Stimulated activated CD8-positive, alpha-beta memory T cell treated with anti-CD3 and anti-CD28 coated beads, Interleukin-4, amount 100 ng/mL, for 24 hours (primary cell): Measurements from ENCODE around the gene REM1.
"Not testable (repeated sequence)": the region's sequence is repeated elsewhere in the genome, so short reads cannot be mapped to it uniquely, and the experiment has no call there.

Experiments used
- DNase-seq: peaks from one replicate; pipeline ENCODE4 v3.0.0-alpha.2; 2020; ENCODE audit warnings: low read depth

The REM1 gene

DNA sequence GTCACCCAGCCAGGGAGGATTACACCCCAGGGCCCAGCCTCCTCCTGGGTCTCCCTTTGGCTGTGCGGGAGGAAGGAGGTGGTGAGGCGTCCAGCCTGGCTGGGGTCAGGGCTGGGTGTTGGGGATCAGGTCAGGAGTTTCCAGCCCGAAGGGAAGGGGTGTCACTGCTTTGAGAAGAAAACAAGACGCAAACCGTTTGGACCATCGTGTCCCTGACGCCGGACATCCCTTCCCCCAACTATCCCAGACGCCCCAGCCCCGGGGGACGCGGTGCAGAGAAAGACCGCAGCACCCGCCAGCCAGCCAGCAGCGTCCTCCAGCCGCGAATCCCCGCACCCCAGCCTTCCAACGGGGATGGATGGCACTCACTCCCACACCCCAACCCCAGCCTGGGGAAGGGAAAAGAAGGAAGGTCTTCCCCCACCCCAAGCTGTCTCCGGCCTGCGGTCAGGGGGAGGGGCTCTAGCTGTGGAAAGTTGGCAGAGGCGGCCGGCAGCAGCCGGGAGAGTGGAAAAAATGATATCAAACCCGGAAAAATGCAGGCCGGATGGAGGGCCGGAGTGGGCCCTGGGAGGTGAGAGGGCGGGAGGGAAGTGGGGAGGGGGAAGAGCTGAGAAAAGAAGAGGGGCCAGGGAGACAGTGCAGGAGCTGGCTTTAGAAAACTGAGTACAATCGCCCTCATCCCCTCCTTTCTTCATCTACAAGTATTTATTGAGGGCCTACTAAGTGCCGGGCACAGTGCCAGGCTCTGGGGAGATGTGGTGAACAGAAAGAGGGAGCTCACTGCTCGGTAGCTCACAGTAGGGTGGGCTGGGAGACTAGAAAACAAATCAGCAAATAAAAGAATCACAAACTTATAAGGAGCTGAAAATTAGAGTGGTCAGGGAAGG, 10.6 kb downstream of the REM1 start:
- DNase-seq, result no peak

GRCh38 chr20:31488115-31488514, 13.0 kb downstream of the REM1 start:
- DNase-seq, result no peak

GRCh38 chr20:31489152-31489551, 14.1 kb downstream of the REM1 start:
- no peak for DNase-seq

DNA sequence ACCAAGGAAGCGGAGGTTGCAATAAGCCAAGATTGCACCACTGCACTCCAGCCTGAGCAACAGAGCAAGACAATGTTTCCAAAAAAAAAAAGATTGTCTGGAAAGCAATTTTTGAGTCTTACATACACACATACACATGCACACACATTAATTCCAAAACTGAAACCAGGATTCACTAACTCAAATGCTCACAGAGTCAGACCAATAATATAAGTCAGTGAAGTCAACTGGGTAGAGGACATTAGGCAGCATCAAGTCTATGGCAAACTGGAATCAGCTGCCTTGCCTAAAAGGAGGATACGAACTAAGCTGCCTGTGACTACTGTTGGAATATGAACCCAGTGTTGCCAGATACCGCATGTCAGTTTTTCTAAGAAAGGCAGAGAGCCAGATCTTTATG, 15.7 kb downstream of the REM1 start:
- DNase-seq, result no peak

GRCh38 chr20:31494131-31494530, 19.0 kb downstream of the REM1 start:
- DNase-seq, result no peak

GRCh38 chr20:31496761-31497295, 21.7 kb downstream of the REM1 start:
- no peak for DNase-seq

- no peak for DNase-seq
These were observed 22.9 kb downstream of the REM1 start for GRCh38 chr20:31497838-31498540.

DNA sequence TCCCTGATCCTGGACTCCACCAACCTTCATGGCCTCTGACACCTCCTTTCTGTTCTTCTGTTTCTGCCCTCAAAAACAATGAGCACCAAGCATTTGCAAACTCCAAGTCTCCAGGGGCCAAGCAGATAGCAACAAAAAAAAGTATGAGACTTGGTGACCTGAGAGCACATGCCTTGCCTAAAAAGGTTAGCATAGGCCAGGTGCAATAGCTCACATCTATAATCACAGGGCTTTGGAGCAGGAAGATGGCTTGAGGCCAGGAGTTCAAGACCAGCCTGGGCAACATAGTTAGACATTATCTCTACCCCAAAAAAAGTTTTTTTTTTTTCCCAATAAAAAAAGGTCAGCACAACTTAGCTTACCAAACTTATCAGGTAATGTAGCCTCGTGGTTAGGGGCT, 25.4 kb downstream of the REM1 start:
- DNase-seq, result no peak

DNA sequence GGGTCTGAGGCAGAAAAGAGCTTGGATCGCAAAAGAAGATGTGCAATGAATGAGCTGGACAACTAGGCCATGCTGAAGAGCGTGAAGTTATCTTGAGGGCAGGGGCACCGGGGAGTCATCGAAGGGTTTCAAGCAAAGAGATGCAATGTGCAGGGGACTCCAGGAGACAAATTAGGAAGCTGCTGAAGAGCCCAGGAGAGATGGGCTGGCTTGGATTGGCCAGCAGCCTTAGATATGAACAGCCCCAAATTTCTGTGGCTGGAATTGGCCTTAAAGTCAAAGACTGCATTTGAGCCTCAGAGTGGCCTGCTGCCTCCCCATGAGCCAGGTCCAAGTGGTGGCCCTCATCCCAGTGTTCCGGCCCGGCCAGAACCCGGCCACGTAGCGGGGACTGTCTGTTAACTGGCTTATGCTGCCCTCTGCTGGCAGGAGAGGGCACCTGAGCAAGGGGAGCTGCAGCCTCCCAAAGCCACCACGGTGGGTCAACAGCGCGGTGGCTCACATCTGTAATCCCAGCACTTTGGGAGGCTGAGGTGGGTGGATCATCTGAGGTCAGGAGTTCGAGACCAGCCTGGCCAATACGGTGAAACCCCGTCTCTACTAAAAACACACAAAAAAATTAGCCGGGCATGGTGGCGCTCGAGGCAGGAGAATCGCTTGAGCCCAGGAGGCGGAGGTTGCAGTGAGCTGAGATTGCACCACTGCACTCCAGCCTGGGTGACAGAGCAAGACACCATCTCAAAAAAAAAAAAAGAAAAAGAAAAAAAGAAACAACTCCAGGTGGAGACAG, 28.0 kb downstream of the REM1 start:
- peak; percentile 64 for DNase-seq

DNA sequence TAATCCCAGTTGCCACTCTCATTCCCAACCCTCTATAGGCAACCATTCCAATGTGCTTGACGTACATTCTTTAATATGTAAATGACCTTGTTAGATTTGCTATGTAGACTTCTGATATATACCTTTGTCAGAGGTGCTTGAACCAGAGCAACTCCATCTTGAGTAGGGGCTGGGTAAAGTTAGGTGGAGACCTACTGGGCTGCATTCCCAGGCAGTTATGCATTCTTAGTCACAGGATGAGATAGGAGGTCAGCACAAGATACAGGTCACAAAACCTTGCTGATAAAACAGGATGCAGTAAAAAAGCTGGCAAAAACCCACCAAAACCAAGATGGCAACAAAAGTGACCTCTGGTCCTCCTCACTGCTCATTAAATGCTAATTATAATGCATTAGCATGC, 30.8 kb downstream of the REM1 start:
- DNase-seq, result no peak

GRCh38 chr20:31508517-31509244, 33.6 kb downstream of the REM1 start:
- no peak for DNase-seq

DNA sequence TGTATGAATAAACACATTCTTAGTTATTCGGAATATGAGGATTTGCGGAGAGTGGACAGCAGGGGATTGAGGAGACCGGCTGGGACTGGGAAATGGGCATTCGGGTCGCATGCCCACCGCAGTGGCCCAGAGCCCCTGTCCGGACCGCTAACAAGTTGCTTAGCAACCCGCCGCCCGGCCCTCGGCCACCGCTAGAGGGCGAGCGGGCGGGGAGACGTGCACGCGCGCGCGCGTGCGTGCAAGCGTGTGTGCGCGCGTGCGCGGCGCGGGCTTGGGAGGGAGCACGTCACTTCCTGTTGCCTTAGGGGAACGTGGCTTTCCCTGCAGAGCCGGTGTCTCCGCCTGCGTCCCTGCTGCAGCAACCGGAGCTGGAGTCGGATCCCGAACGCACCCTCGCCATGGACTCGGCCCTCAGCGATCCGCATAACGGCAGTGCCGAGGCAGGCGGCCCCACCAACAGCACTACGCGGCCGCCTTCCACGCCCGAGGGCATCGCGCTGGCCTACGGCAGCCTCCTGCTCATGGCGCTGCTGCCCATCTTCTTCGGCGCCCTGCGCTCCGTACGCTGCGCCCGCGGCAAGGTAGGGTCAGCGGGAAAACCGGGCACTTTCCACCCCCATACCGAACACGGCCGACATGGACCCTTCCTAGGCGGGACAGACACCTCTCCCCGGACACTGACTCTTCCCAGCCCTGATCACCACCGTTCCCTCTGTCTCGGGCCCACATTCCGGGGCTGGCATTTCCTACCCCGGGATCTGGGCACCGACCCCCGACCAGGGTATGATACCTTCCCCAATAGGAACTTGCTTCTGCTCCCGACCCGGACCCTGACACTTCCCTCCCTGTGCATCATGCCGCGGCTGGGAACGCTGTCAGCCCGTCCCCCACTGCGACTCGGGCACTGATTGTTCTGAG, 39.3 kb downstream of the REM1 start, which contains the start of gene HM13:
TSS of gene HM13 (plus strand) at position 289 of the 918 bp plus-strand sequence. CDS start at position 399, 110 bp downstream.
- peak; percentile 80 for DNase-seq

- no peak for DNase-seq
These were observed 40.1 kb downstream of the REM1 start for GRCh38 chr20:31515072-31515774.

DNA sequence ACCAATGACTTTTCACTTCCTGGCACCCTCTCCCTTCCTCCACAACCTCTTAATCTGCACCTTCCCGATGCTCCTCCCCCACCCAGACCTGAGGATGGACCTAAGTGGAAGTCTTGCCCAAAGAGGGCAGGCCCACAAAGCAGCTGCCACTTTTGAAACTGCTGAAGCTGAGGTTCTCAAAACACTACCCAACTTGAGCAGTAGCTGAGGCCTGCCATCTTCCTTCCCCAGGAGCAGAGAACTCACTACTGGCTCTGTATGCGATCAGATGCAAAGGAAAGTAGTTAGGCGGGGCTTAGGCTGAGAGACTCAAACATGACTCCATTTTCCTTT, 40.7 kb downstream of the REM1 start:
- DNase-seq, result no peak

GRCh38 chr20:31516166-31516565, 41.1 kb downstream of the REM1 start:
- no peak for DNase-seq

GRCh38 chr20:31516651-31517050, 41.6 kb downstream of the REM1 start:
- no peak for DNase-seq

DNA sequence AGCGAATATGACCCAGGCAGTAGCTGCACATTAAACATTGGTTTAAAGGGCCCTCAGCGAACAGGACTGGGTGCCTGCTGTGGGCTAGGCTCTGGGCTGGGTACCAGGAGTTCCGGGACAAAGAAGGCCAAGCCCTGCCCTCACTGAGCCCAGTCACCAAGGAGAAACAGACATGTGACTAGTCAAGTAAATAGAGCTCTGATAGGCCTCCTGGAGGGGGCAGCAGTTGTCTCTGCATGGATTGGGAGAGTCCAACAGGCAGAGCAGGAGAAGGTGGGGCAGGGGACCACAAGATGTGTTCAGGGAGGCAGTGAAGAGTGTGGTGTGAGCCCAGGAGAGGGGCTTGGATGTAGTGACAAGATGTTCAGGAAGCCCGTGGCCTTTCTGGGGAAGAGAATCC, 42.3 kb downstream of the REM1 start:
- DNase-seq, result no peak

DNA sequence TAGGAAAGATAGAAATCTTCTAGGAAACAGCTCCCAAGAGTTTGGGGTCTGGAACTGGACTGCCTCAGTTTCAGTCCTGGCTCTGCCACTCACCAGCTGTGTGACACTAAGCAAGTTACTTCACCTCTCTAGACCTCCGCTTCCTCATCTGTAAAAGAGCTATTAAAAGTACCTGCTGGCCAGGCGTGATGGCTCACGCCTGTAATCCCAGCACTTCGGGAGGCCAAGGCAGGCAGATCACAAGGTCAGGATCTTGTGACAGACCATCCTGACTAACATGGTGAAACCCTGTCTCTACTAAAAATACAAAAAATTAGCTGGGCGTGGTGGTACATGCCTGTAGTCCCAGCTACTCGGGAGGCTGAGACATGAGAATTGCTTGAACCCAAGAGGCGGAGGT, 46.2 kb downstream of the REM1 start:
- not testable (repeated sequence) for DNase-seq

- no peak for DNase-seq
These were observed 47.6 kb downstream of the REM1 start for GRCh38 chr20:31522731-31523130.
